Astrocyte of the spinal cord (primary cell): Measurements from ENCODE around the gene SCN2B.
"Not testable (repeated sequence)": the region's sequence is repeated elsewhere in the genome, so short reads cannot be mapped to it uniquely, and the experiment has no call there.

Source experiments
- DNase-seq: peaks from one replicate; pipeline ENCODE4 v3.0.0; 2011; ENCODE audit warnings: low read depth, low spot score
- H3K4me3 ChIP-seq: 2 replicates; pipeline ENCODE4 v1.5.1; 2011; ENCODE audit warnings: low read depth, mild to moderate bottlenecking, low read length, moderate library complexity
- CTCF ChIP-seq: IDR thresholded peaks from 2 replicates; pipeline ENCODE4 v1.5.1; 2012; ENCODE audit warnings: low read depth, mild to moderate bottlenecking, low read length, inconsistent platforms
- in situ Hi-C: cut with HindIII; loops from 2 replicates; pipeline ENCODE4 v1.10.0; 2017; ENCODE audit warnings: low sequenced_read_pairs

SCN2B gene

GRCh38 chr11:118193910-118194566, 17.6 kb upstream of the SCN2B start:
- no peak for TF ChIP-seq CTCF
- in situ Hi-C loops, result no loop called here
- DNase-seq, result no peak
- H3K4me3 ChIP-seq, result no peak overlapping the region

GRCh38 chr11:118192817-118193216, 16.4 kb upstream of the SCN2B start:
- in situ Hi-C loops, H3K4me3 ChIP-seq, DNase-seq: not testable (repeated sequence)

- DNase-seq, H3K4me3 ChIP-seq, in situ Hi-C loops: not testable (repeated sequence)
These were observed 14.6 kb upstream of the SCN2B start for GRCh38 chr11:118190942-118191506.

GRCh38 chr11:118186346-118187107, 10.1 kb upstream of the SCN2B start:
- no peak for DNase-seq
- in situ Hi-C loops, result no loop called here
- no peak for TF ChIP-seq CTCF
- no peak overlapping the region for H3K4me3 ChIP-seq

- in situ Hi-C loops, result no loop called here
- no peak overlapping the region for H3K4me3 ChIP-seq
- no peak for DNase-seq
- TF ChIP-seq CTCF, result no peak
These were observed 8.5 kb upstream of the SCN2B start for GRCh38 chr11:118184784-118185579.

GRCh38 chr11:118183691-118184090, 7.3 kb upstream of the SCN2B start:
- in situ Hi-C loops, H3K4me3 ChIP-seq, DNase-seq: not testable (repeated sequence)

GRCh38 chr11:118180300-118180703, 3.9 kb upstream of the SCN2B start:
- H3K4me3 ChIP-seq, result no peak overlapping the region
- TF ChIP-seq CTCF, result no peak
- no peak for DNase-seq
- in situ Hi-C loops, result no loop called here

GRCh38 chr11:118176778-118177134, 317 bp upstream of the SCN2B start:
- no peak for DNase-seq
- H3K4me3 ChIP-seq, result no peak overlapping the region
- in situ Hi-C loops, result no loop called here
- no peak for TF ChIP-seq CTCF
